Activated T-helper 9 cell treated with anti-CD3 and anti-CD28 coated beads, Interleukin-2, amount 50 U/mL, for 16 hours (primary cell): ENCODE results near the gene GIMAP8.
"Not testable (repeated sequence)": the region's sequence is repeated elsewhere in the genome, so short reads cannot be mapped to it uniquely, and the experiment has no call there.

Source experiments
- DNase-seq: peaks from one replicate; pipeline ENCODE4 v3.0.0-alpha.2; 2020; ENCODE audit warnings: low read depth

GIMAP8 gene

GRCh38 chr7:150464962-150465361 is 14.5 kb downstream of the GIMAP8 start:
- DNase-seq: no peak

- no peak for DNase-seq
Measured at GRCh38 chr7:150465414-150465813, 15.0 kb downstream of the GIMAP8 start.

DNA sequence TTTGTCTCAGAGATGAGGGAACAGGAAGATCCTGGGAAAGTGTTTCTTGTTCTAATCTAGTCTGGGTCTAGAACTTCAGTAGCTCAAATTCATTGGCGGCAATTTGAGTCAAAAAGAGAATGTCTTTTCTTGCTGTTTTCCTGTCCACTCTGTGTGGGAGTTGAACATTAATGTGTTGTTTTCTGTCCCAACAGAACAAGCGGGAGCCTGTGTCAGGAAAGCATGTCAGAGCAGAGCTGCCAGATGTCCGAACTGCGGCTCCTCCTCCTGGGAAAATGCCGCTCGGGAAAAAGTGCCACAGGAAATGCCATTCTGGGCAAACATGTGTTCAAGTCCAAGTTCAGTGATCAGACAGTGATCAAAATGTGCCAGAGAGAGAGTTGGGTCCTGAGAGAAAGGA is 16.0 kb downstream of the GIMAP8 start:
- DNase-seq: no peak

GRCh38 chr7:150468241-150468640 is 17.8 kb downstream of the GIMAP8 start:
- DNase-seq: no peak

DNA sequence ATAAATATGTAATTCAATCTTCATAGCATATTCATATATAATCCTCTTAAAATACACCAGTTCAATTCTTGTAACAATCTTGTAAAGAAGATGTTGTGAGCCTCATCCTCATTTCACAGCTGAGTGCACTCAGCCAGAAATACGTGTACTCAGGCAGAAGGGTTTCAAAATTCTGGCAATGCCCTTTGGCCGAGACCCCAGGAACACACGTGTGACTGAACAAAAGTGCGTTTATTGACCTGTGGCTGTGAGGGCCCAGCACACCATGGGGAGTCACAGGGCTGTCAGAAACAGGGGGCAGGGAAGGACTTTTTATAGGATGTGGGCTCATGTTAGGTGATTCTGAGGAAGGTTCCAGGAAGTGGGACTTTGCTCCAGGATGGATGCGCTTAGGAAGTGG is 21.5 kb downstream of the GIMAP8 start:
- DNase-seq: no peak

DNA sequence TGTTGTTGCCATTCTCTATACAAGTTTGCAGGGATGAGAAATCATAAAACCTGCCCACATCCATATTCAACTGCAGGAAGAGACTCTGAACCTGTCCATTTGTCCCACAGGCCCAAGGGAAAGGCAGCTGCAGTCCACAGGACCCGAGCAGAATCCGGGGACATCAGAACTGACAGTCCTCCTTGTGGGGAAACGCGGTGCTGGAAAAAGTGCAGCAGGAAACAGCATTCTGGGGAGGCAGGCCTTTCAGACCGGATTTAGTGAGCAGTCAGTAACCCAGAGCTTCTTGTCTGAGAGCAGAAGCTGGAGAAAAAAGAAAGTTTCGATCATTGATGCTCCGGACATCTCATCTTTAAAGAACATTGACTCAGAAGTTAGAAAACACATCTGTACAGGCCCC is 23.5 kb downstream of the GIMAP8 start:
- DNase-seq: no peak

DNA sequence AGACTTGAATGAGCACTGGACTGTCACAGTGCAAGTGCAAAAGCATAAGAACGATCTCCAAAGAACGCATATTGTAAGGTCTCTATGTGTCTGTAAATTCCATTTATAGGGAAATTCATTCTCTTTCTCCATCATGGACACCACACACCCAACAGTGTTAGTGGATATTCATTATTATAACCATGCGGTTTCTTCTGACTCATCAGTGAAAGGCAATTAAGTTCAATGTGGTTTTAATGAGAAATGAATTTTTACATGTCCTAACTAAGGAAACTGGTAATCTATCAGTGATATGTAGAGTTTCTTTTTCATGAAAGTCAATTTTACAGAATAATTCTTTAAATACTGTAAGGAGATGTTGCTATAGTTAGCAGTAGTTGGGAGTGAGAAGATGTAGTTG is 25.9 kb downstream of the GIMAP8 start:
- DNase-seq: no peak

- no peak for DNase-seq
Measured at GRCh38 chr7:150476819-150477631, 26.6 kb downstream of the GIMAP8 start.

DNA sequence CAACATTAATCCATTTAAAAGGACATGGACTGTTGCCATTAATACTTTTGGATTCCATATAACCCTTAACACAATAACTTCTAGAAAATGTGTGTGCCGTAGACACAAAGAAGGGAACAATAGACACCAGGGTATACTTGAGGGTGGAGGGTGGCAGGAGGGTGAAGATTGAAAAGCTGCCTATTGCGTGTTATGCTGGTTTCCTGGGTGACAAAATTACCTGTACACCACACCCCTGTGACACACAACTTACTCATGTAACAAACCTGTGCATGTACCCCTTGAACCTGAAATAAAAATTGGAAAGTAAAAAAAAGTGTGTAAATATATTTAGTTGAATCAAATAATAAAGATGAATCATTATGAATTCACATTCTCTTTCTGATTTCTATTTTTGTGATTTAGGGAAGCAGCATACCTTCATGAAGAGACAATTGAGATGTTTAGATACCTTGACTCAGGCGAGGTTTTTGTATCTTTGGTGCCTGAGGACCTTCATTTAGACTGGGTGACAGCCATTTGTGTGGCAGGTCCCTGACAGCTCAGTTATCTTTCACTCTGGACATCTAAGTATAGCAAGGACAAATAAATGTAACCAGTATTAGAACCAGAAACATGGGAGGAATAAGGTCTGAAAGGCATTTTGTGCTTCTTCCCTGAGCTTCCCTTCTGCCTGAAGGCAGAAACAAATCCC is 28.7 kb downstream of the GIMAP8 start:
- no peak for DNase-seq

- no peak for DNase-seq
Measured at GRCh38 chr7:150481186-150481920, 30.9 kb downstream of the GIMAP8 start.

DNA sequence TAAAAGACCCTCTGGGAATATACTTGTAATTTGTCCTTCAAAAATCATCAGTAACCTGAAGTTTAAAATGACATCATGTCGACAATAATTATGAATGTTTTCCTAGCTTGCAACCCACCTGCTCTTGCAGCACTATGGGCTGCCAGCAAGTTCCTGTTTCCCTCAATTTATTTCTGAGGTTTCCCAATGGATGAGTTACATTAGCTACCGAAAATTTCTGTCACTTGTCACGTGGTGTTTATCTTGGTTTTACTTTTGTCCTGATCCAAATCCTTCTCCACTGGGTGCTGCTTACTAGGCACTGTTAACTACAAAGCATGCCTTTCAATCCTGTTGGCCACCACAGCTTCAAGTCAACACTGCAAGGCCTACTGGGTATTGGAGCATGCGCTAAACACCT is 31.5 kb downstream of the GIMAP8 start:
- DNase-seq: no peak

DNA sequence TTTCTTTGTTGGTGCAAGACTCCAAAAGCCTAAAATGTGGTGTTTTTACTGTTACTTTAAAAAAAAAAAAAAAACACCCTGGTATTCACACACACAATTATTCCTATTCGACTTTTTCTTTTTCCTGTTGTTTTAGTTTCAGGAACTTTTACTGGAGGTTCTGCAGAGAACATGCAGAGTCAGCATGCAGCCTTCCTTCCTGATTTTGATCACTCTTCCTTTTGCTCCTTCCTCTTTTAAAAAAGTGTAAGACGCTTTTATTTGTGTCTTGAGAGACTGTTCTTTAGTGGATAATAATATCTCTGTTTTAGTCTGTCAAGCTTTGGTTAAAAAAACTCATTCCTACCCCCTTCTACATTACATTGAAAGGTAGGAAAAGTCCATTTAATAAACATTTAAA is 33.1 kb downstream of the GIMAP8 start:
- DNase-seq: not testable (repeated sequence)

DNA sequence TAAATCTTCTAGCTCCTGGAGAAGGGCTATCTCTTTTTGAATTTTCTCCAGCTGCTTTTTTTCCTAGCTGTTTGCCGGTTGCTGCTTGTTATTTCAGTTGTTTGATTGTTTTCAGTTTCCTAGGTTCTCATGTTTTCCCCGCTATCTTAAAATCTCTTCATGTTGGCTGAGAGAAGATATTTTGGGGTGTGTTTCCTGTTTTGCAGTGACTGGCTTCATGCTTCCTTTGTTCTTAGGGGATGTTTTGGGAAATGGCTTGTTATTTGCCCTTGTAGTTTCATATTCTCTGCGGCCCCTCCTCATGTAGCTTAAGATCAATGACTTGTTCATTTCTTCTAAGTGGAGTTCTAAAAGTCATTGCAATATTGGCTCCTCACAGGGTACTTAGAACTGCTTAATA is 33.6 kb downstream of the GIMAP8 start:
- not testable (repeated sequence) for DNase-seq

GRCh38 chr7:150487625-150488024 is 37.2 kb downstream of the GIMAP8 start:
- DNase-seq: no peak

DNA sequence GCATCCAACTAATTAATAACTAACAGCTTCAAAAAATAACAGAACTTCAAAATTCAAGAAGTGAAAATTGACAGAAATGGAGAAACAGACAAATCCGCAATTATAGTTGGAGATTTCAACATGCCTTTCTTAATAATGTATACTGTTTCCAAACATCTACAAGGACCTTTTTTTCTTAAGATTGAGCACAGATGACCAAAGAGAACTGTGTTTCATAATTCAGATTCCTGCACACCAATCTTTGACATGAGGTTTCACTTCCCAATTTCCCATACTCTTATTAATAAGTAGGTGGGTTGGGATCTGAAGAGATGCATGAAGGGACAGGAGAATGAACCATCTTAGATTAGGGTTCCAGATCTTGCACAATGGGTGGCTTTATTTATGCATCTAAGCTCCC is 39.4 kb downstream of the GIMAP8 start:
- no peak for DNase-seq

DNA sequence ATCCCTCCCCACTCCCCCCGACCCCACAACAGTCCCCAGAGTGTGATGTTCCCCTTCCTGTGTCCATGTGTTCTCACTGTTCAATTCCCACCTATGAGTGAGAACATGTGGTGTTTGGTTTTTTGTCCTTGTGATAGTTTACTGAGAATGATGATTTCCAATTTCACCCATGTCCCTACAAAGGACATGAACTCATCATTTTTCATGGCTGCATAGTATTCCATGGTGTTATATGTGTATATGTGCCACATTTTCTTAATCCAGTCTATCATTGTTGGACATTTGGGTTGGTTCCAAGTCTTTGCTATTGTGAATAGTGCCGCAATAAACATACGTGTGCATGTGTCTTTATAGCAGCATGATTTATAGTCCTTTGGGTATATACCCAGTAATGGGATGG is 43.0 kb downstream of the GIMAP8 start:
- DNase-seq: not testable (repeated sequence)

- no peak for DNase-seq
Measured at GRCh38 chr7:150502519-150502918, 52.1 kb downstream of the GIMAP8 start.

DNA sequence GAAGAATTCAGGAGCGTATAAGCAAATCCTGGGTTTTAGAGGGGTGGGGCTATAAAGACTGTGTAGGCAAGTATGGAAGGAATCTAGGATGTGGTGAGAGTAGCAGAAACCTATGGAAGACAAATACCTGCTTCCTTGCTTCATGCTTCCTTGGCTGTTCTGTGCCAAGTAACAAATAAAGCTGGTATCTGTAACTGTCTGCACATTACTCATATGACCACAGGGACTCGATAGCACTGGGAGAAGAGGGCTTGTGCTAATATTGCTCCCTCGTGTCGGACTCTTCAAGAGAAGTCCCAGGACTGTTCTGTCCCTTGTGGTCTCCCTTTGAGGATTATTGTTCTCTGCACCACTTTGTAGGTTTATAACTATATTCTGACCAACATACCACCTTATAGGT is 52.7 kb downstream of the GIMAP8 start:
- no peak for DNase-seq

DNA sequence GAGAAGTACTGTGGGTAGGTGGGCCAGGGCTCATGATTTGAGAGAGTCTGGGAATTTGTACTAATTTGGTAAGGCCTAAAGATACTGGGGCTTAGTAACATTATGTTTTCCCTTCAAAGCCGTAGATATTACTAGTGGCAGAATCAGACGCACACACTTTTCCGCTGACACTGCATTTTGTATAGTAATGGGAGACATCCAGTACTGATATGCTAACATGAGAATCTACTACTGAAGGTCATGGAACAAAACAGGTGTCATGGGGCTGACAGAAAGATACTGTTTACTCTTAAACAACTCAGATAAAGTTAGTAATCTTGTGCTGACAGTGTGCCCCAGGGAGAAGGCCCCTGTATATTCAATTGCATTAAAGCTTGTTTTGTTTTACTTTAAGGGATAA is 53.2 kb downstream of the GIMAP8 start:
- DNase-seq: no peak

DNA sequence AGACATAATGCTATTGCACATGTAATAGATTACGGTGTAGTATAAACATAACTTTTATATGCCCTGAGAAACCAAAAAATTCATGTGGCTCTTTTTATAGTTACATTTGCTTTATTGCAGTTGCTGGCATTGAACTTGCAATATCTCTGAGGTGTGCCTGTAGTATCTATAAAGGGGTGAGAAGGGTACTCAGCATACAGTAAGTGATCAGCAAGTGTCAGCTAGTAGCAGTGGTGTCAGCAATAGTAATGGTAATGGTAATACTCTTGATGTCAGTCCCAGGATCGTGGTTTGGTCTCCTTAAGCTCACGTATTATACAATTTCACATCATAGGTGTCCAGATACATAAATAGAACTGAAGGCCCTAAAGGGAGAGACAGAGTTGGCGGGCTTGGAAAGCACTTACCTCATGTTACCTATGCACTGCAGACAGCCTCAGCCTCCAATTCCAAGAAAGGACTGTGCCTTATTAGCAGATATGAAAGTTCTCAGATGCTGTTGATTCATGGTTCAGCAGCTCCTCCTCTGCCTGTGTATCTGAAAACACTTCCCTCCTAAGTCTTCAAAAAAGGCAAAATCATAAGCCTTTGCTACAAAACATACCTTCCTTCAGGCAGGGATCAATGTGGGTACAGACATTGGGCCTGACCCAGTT is 57.6 kb downstream of the GIMAP8 start:
- no peak for DNase-seq

- DNase-seq: no peak
Measured at GRCh38 chr7:150511048-150511447, 60.6 kb downstream of the GIMAP8 start.

- no peak for DNase-seq
Measured at GRCh38 chr7:150513758-150514157, 63.3 kb downstream of the GIMAP8 start.
